HG02623 (cell line): Measurements from ENCODE around the gene SCAMP2.

Source experiments
- ATAC-seq: cut with Tn5 transposase; IDR thresholded peaks from one replicate; pipeline ENCODE4 v1.9.1; 2021; ENCODE audit warnings: moderate library complexity; ENCODE audit not compliant: unreplicated experiment

The SCAMP2 gene

GRCh38 chr15:74799255-74799855 lies 73.8 kb downstream of the SCAMP2 start:
- no peak for ATAC-seq

- no peak for ATAC-seq
These were observed 74.5 kb downstream of the SCAMP2 start for GRCh38 chr15:74798388-74799254.

- ATAC-seq, result no peak
These were observed 77.1 kb downstream of the SCAMP2 start for GRCh38 chr15:74795966-74796625.

GRCh38 chr15:74794970-74795349 lies 78.2 kb downstream of the SCAMP2 start:
- ATAC-seq, result no peak

GRCh38 chr15:74794248-74794969 lies 78.8 kb downstream of the SCAMP2 start:
- ATAC-seq, result no peak
